Erythroblast (primary cell): ENCODE data around the gene TMEM223.

Source experiments
- GATA1 ChIP-seq: IDR thresholded peaks from 2 replicates; pipeline ENCODE4 v1.6.1; 2011; ENCODE audit warnings: low read depth, mild to moderate bottlenecking, control low read depth, low read length, moderate library complexity
- POLR2A ChIP-seq: IDR thresholded peaks from 2 replicates; pipeline ENCODE4 v1.6.1; 2011; ENCODE audit warnings: mild to moderate bottlenecking, low read length

DNA sequence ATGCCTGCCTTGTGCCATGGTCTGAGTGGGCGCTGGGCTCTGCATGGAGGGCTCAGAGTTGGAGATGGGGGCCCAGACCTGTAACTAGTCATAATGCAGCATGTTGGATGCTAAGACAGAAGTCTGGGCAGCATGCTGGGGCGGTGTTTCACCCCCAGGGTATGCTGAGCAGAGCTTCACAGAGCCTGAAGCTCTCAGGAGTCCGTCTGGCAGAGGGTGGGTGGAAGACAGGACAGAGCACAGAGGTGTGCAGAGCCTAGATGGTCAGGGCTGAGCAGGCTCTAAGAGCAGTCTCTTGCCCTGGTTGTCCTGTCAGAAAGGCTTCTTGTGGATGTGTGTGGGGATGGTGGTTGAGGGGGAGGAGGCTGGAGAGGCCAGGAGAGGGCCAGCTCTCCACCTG is 13.4 kb downstream of the TMEM223 start:
- TF ChIP-seq POLR2A: no peak
- TF ChIP-seq GATA1: no peak
